Right lobe of liver (tissue), 6 donors: ENCODE data around the gene EIF4E1B. TPM values are rescaled to one million over a fixed set of nuclear protein-coding genes. Genes with fewer than 3 reads are reported as not detected.

Source experiments
- ATAC-seq, 4 donors: fragments of 200-7000 bp; cut with Tn5 transposase; one replicate each; pipeline ENCODE4 v1.9.1; 2020; ENCODE audit warnings: mild to moderate bottlenecking in 4 of 4, moderate library complexity in 4 of 4
- DNase-seq, 3 donors: peaks; one replicate each; pipeline ENCODE4 v3.0.0-alpha.2; 2020
- H3K27ac ChIP-seq, 3 donors: fragments of 200-600 bp; one replicate each; pipeline ENCODE4 v1.8.0; 2022
- H3K27me3 ChIP-seq, 2 donors: fragments of 200-600 bp; one replicate each; pipeline ENCODE4 v1.8.0; 2022
- H3K36me3 ChIP-seq, 4 donors: fragments of 200-600 bp; sonication (generic) in 1 of 4; one replicate each; pipeline versions ENCODE4 v1.5.1 to v1.8.0; 2017 to 2022; ENCODE audit warnings: control low read depth in 1 of 4
- H3K4me1 ChIP-seq, 4 donors: fragments of 200-600 bp; sonication (generic) in 1 of 4; one replicate each; pipeline versions ENCODE4 v1.5.1 to v1.8.0; 2017 to 2022; ENCODE audit warnings: control low read depth in 1 of 4
- H3K4me3 ChIP-seq, 3 donors: fragments of 200-600 bp; one replicate each; pipeline ENCODE4 v1.8.0; 2022
- H3K9me3 ChIP-seq, 4 donors: fragments of 200-600 bp; sonication (generic) in 1 of 4; one replicate each; pipeline versions ENCODE4 v1.5.1 to v1.8.0; 2017 to 2022; ENCODE audit warnings: control low read depth in 1 of 4
- CTCF ChIP-seq, 4 donors: fragments of 200-600 bp in 3 of 4; fragments of 450-650 bp in 1 of 4; IDR thresholded peaks; one replicate each; pipeline versions ENCODE4 v1.5.1 to v1.8.0; 2016 to 2022; ENCODE audit warnings: antibody characterized with exemption in 4 of 4, mild to moderate bottlenecking in 2 of 4
- POLR2A ChIP-seq: fragments of 450-650 bp; IDR thresholded peaks from one replicate; pipeline ENCODE4 v1.6.1; 2017; ENCODE audit warnings: antibody characterized with exemption, mild to moderate bottlenecking
- WGBS: methylation state at CpG from one replicate; pipeline ENCODE4 v1.1.6; 2018; ENCODE audit warnings: low coverage, low lambda C conversion rate; ENCODE audit not compliant: insufficient coverage; ENCODE audit errors: missing lambda C conversion rate; 5-methylcytosine and 5-hydroxymethylcytosine counted together
- intact Hi-C, 2 donors: fragments of 100-400 bp; cut with DNase I; formaldehyde crosslinking; loops; one replicate each; pipeline versions ENCODE4 v1.11.2 to v1.14.1; 2022
- total RNA-seq, 6 experiments: library from RNA; depleted of rRNA in 2 of 6; stranded (reverse); fragments of >200 nt in 2 of 6; fragmentation: NEBNext Ultra II Directional in 3 of 6; extraction: Animal tissue kit (Norgen Biotek cat#: 25700) in 3 of 6; gene quantifications; one replicate each; pipeline versions ENCODE4 v1.1.0 to v1.2.4, GENCODE V29; 2016 to 2023
- donor health status: DM: no; HTN: yes; CAD: no.
- donor health status: DM: no; HTN: no; CAD: no.
- donor health status: DM: no; HTN: no; CAD: no.
- donor health status: DM: no; HTN: yes; CAD: no.
- donor health status: DM: no; HTN: yes; CAD: no.

Gene EIF4E1B
- total RNA-seq, 6 experiments from 2014 or later, result not detected

- Histone ChIP-seq H3K4me3 (no peak overlapping the region), H3K27ac (no peak overlapping the region), H3K27me3 (no peaks in the 10 kb centered on the region), H3K4me1 (no peaks in the 10 kb centered on the region), H3K36me3 (no peaks in the 10 kb centered on the region), H3K9me3 (no peaks in the 10 kb centered on the region)
- WGBS, result 52% methylated on average over 3 of the region's 5 CpGs
- no peak for ATAC-seq
- DNase-seq, result no peak
- intact Hi-C loops, result no loop called here
- TF ChIP-seq CTCF (IDR thresholded peaks at IDR 0.05) (no peak), POLR2A (no peak)
Observed at GRCh38 chr5:176692326-176692725, 61.9 kb downstream of the EIF4E1B start.

- no peak for TF ChIP-seq CTCF (IDR thresholded peaks at IDR 0.05)
- H3K36me3 ChIP-seq, result no peaks in the 10 kb centered on the region
- no peak overlapping the region for H3K4me3 ChIP-seq
- ATAC-seq, result no peak
- 11% methylated on average over 12 of the region's 13 CpGs for WGBS
- no peaks in the 10 kb centered on the region for H3K4me1 ChIP-seq
- no peaks in the 10 kb centered on the region for H3K9me3 ChIP-seq
- H3K27me3 ChIP-seq, result no peaks in the 10 kb centered on the region
- intact Hi-C loops, result no loop called here
- H3K27ac ChIP-seq, result no peak overlapping the region
- DNase-seq, result no peak
Observed at GRCh38 chr5:176692839-176693476, 62.5 kb downstream of the EIF4E1B start.

- no peaks in the 10 kb centered on the region for H3K27me3 ChIP-seq
- H3K9me3 ChIP-seq, result no peaks in the 10 kb centered on the region
- ATAC-seq (no peak), DNase-seq (no peak)
- intact Hi-C loops, result no loop called here
- no peak overlapping the region for H3K4me3 ChIP-seq
- H3K4me1 ChIP-seq, result no peaks in the 10 kb centered on the region
- H3K27ac ChIP-seq, result no peak overlapping the region
- WGBS, result 36% methylated on average over 13 of the region's 13 CpGs
- H3K36me3 ChIP-seq, result no peaks in the 10 kb centered on the region
- TF ChIP-seq POLR2A (no peak), CTCF (IDR thresholded peaks at IDR 0.05) (no peak)
Observed at GRCh38 chr5:176693477-176693851, 63.0 kb downstream of the EIF4E1B start.

- Histone ChIP-seq H3K4me1 (no peaks in the 10 kb centered on the region), H3K27me3 (no peaks in the 10 kb centered on the region), H3K9me3 (no peaks in the 10 kb centered on the region), H3K36me3 (no peaks in the 10 kb centered on the region), H3K4me3 (no peak overlapping the region), H3K27ac (no peak overlapping the region)
- WGBS, result 62% methylated on average over 9 of the region's 10 CpGs
- intact Hi-C loops, result no loop called here
- TF ChIP-seq POLR2A (no peak), CTCF (IDR thresholded peaks at IDR 0.05) (no peak)
- ATAC-seq (no peak), DNase-seq (no peak)
Observed at GRCh38 chr5:176694146-176694545, 63.7 kb downstream of the EIF4E1B start.

- 61% methylated on average over 9 of the region's 9 CpGs for WGBS
- ATAC-seq (no peak), DNase-seq (no peak)
- intact Hi-C loops, result no loop called here
- H3K4me1 ChIP-seq, result no peaks in the 10 kb centered on the region
- H3K4me3 ChIP-seq, result no peak overlapping the region
- TF ChIP-seq CTCF (IDR thresholded peaks at IDR 0.05), result no peak
- TF ChIP-seq POLR2A, result no peak
- no peak overlapping the region for H3K27ac ChIP-seq
- H3K36me3 ChIP-seq, result no peaks in the 10 kb centered on the region
- no peaks in the 10 kb centered on the region for H3K27me3 ChIP-seq
- no peaks in the 10 kb centered on the region for H3K9me3 ChIP-seq
Observed at GRCh38 chr5:176694631-176695030, 64.2 kb downstream of the EIF4E1B start.
